ENCODE data around the gene HS3ST5.
A peak's percentile ranks its signal among the peaks of the same experiment; 100 is the strongest.
"Not testable (repeated sequence)": the region's sequence is repeated elsewhere in the genome, so short reads cannot be mapped to it uniquely, and the experiment has no call there.

HS3ST5 gene

DNA sequence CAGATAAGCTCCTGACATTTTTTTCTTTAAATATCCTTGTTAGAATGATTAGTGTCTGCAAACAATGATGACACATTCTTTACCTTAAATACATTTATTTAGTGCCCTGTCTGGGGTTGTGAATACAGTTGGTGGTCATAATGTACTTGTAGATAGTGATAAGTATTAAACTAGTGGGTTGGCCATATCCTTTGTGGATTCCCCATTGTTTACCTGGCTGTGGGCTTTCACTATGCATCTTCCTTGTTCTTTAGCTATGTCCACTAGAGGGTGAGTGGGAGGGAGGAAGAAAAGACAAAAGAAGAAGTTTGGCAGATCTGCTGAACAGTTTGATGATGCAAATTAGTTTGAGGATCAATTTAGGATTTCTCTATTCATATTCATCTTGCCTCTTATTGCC lies 15.7 kb downstream of the HS3ST5 start:
- DNase-seq = no peak

DNA sequence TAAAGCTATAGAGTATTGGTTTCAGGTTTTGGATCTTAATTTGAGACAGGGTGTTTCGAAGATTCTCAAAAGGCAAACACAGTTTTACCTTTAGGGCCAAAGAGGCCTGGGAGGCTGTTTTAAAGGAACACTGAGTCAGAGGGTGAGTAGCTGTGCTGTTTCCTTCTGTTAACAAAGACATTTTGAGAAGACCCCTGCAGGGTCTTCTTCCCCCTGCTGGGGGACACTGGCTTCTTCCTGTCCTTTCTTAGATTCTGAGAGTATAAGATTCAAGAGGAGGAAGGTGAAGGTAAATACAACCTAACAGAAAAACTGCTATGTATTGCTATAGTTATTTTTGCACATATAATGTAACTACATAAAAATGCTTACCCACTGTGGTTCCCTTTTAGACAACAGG lies 19.0 kb downstream of the HS3ST5 start:
- DNase-seq = no peak

DNA sequence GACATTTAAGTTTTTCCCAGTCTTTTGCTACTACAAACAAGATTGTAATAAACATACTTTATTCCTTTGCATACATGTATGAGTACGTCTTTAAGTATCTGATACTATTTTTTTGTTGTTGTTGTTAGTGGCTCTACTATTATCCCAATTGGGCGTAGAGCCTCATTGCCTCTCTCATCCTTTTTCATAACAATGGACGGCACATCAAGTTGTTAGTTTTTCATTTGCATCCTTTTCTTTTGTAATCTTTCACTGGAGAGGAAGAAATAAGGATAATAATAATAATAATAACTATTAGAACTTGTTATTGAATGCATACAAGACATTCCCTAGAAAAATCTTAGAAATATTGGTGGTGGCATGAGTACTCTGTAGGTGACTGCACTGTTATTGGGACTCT lies 23.1 kb downstream of the HS3ST5 start:
- DNase-seq = no peak

DNA sequence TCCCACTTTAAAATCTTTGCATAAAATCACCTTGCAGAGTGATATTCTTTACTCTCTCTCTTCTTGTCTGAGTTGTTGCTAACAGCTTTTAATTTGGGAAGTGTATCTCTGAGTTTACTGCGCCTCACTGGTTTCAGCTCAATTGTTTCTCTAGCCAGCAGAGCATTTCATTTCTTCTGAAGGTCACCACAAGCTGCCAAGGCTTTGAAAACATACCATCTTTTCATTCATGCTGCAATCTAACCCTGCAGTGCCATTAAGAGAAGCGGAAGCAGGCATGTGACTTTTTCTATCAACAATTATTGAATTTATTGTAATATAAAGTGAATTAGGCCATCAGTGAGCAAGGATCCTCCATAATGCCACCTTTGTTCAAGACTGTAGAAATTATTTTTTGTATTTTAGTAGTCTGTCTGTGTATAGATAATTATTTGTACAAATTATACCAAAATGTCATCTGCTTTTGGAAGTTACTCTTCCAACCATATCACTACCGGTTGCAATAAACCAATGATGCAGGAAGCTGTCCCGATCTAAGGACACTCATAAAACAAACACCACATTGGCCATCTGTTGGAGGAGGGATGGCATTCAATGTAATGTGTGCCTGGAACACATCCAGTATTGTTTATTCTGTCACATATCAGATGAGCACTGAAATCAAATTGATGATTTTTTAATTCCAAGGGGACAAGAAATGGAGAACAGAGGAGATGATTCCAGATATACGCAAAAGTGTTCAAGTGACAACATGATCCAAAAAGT lies 26.8 kb downstream of the HS3ST5 start:
- DNase-seq = peak; percentile 36

DNA sequence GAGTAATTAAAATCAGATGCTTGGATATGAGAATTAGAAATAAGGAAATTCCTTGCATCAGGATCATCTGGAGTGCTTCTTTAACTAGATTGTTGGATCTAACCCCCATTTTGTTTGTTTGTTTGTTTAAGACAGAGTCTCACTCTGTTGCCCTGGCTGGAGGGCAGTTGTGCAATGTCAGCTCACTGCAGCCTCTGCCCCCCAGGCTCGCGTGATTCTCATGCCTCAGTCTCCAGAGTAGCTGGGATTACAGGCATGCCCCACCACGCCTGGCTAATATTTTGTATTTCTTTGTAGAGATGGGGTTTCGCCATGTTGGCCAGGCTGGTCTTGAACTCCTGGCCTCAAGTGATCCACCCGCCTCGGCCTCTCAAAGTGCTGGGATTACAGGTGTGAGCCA lies 29.0 kb downstream of the HS3ST5 start:
- not testable (repeated sequence) for DNase-seq

DNA sequence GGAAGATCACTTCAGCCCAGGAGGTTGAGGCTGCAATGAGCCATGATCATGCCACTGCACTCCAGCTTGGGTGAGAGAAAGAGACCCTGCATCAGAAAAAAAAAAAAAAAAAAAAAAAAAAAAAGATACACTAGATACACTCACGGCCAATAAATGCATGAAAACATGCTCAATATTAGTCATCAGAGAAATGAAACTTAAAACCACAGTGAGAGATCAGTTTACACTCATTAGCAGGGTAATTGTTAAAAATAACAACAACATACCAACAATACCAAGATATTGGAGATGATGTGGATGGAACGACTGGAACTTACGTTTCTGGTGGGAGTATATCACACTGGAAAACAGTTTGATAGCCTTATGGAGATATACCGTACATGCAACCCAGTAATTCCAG lies 29.9 kb downstream of the HS3ST5 start:
- DNase-seq = peak; percentile 21

DNA sequence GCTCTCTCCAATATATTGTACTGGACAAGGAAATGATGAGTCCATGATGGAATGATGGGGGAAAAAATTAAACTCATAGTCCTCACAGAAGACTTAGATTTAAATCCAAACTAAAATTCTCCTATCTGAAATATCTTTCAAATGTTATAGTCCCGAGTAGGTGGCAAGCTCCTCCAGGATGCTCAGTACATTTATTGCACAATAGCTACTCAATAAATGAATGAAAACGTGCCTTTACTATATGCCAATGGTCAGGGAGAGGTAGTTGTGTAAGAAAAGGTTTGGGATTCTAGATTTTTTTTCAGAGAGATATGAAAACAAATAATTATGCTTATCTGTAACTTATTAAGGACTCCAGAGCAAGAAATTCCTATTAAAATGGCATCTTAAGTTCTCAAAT lies 32.8 kb downstream of the HS3ST5 start:
- DNase-seq = no peak

DNA sequence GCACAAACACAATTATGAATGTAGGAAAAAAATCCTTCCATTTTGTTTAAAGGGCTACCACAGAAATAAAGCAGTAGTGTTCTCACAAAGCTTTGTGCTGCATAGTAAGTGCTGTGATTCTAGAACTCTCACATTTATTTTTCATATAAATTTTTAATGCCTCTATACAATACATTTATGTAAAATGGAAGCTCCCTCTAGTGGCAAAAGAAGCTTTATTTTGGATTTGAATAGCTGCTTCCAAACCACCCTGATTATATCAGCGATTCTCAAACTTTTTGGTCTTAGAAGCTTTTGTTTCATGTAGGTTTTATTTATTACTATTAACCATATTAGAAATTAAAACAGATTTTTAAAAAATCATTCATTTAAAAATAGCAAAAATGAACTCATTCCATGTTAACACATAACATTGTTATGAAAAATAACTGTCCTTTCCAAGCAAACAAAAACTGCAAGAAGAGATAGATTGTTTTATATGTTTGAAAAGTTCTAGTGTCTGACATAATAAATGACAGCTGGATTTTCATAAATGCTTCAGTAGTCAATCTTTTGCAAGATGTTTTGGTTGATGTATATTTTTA lies 38.4 kb downstream of the HS3ST5 start:
- DNase-seq = peak; percentile 19

DNA sequence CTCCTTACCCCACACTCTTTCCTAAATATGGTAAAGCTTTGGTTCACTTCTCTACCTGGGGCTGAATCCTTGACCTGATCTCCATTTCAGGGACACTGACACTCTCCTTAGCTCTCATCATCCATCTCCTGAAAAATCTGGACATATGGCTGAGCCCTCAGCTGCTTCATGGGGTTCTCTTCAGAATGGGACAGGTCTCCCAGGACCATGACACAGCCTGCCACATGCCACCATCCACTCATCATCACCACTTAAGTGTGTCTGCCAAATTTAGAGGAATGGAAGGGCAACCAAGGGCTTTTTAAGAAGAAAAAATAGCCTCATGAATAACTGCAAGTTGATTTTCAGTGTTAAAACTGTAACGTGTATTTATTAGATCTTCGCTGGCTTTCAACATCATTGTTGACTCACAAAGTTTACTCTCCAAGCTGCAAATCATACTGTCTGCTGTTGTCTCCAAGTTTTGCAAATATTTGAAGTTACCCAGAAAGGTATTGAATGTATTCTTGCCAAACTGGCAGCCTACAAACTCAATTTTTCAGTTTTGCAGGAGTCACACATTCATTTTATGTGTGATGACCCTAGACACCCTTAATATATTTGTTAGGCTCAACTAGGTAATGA lies 41.1 kb downstream of the HS3ST5 start:
- no peak for DNase-seq

DNA sequence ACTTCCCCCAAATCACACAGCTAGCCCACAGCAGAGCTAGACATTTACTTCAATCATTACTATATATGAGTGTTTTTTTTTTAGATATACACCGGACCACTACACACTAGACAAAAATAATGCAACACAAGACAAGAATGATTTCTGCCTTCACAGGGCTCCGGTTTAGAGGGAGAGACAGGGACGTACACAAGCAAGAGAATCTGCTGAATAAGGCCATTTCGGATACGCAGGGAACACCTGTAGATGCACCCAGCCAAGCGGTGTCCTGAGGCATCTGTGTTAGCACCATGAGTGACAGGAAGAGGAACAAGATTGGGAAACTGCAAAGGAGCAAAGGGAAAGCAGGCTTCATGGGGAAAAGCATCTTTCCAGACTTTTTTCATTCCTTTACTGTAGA lies 45.7 kb downstream of the HS3ST5 start:
- DNase-seq = no peak

DNA sequence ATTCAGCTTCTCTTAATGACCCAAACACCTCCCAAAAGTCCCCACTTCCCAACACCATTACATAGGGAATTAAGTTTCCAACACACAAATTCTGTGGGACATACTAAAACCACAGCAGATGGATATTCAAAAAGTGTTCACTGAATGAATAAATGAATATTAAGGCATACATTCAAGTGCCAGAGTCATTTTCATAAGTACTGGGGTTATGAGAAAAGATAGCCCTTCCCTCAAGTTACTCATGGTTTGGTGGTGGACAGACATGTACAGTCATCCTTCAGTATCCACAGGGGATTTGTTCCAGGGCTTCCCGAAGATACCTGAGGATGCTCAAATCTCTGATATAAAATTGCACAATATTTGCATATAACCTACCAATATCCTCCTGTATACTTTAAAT lies 50.4 kb downstream of the HS3ST5 start:
- DNase-seq = no peak

DNA sequence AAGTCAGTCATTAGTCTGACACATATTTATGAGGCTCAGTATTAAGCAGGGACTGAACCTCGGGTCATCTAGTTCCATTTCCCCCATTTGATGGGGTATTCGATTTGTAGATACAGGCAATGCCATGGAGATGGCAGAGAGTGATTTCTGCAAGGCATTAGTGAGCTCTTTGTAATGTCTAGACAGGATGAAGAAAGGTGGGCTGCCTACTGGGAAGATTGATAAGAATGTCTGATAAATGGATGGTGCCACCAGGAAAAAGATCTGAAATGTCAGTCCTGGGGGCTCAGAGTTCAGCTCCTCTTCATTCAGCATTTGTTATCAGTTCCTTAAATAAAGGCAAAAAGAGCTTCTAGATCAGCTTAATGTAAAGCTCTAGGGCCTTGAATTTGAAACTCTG lies 51.4 kb downstream of the HS3ST5 start:
- no peak for DNase-seq

DNA sequence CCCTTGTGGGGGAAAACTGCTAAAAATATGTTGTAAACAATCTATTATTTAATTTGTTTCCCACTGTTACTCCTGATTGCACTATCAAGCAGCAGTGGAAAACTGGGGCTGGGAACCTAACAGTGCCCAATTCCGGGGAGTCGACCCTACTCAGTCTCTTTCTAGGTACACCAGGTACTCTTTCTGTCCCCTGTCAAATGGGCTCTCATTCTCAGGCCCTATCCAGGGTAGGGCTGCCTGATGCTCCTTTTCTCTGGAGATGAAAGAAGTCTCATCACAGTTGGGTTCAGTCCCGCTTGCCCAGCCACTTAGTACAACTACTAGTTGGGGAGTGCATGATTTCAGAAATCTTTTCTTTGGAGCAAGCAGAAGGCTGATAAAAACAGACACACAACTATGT lies 52.0 kb downstream of the HS3ST5 start:
- no peak for DNase-seq

DNA sequence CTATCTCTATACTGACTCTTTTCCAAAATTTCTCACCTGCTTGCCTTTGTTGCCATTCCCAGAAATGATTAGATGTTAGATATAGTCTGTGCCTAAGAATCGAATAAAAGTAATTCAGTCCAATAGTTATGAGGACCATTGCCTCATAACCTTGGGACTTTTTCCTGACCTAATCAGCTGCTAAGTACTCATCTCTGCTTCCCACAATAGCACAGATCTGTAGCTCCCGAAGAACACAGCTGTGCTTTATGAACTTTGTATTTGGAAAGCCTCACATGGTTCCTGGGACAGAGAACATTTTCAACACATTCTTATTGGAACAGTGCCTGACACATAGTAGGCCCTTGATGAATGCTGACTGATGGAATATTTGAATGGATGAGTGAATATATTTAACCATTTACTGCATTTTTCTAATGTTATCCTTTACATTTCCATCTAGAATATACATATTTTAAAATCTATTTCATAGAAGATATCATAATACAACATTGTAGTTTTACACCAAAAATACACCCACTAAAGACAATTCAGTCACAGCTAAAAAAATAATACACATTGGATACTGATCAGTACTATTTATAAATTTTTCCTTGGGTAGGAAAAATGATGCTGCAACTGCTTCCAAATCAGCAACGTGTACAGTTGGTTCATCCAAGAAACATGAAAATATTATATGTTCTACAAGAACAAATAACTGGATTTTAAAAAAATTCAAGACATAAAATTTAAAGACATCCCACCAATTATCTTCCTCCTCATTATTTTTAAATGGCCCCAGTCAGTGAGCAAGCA lies 53.9 kb downstream of the HS3ST5 start:
- DNase-seq = no peak

DNA sequence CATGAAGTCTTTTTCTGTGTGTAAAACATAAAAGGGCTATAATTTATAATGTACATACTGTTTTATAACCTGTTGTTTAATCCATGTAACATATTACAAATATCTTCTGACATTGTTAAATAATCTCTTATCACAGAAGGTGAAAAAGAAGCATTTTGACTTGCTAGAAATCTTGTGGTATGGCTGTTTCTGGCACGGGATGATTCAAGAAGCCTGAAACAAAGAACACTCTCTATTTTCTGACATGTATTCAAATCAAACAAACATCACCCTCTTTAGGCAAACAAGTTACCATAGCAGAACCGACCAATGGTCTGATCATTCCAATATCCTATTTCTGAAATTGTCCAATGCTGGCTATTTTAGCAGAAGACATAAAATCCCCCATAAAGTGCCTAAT lies 55.4 kb downstream of the HS3ST5 start:
- no peak for DNase-seq

DNA sequence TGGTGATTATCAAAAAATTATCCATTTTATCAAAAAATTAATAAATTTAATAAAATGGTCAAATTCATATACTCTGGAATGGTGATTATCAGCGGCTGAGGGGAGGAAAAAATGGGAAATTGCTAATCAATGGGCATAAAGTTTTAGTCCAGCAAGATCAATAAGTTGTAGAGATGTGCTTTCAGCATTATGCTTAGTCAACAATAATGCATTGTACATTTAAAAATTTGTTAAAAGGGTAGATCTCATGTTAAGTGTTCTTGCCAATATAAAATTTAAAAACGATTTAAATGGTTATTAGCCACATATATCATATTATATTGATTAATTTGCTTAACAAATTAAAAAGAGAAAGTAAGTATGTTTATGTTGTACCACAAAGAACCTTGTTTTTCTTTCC lies 56.6 kb downstream of the HS3ST5 start:
- no peak for DNase-seq

DNA sequence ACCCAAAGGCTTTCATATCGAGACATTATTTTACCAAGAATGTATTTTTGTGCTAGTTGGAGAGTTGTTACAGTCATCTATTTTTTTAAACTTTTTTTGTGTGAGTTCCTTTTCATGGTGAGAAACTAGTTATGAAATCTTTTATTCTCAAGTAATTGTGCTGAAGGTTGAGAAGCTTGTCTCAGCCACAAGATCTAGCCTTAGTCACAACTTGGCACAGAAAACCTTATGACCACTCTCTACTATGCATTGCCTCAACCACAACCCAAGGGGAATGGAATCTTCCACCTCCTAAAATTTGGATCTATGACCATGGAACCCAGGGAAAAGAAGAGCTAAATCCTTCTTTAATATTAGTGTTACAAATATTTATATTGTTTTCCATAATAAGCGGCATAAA lies 58.5 kb downstream of the HS3ST5 start:
- DNase-seq = no peak

DNA sequence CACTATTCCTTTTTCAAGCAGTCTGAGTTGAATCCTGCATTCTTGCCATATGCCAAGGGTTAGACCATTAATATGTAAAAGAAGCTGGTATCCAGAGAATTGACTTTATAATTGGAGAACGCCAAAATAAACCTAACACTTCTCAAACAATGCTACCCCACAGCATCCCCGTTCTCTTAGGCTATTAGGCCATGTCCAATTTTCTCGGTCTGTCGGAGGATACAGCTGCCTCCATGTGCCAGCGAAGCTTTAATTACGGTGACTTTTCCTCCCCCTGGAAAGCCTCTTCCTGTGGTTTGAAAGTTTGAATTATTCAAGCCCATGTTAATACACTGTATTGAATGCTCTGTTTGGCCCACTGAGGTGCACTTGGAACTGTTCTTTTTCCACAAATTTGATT lies 60.5 kb downstream of the HS3ST5 start:
- DNase-seq = peak; percentile 9

DNA sequence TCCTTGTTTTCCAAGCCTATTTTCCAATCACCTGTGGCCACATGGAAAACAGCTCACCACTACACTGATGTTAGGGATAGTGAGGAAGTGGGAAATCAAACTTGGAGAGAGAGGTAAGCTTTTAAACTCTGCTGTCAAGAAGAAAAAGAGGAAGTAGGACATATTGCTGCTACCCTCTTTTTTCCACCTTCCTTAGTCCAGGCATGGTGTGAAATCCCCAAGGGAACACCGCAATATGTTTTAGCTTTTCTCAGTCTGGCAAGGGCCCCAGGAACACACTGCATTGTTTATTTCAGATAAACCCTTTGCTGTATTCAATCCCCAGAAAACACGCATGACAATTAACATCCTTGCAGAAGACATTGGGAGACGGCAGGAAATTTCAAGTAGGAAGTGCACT lies 61.3 kb downstream of the HS3ST5 start:
- peak; percentile 87 for DNase-seq

DNA sequence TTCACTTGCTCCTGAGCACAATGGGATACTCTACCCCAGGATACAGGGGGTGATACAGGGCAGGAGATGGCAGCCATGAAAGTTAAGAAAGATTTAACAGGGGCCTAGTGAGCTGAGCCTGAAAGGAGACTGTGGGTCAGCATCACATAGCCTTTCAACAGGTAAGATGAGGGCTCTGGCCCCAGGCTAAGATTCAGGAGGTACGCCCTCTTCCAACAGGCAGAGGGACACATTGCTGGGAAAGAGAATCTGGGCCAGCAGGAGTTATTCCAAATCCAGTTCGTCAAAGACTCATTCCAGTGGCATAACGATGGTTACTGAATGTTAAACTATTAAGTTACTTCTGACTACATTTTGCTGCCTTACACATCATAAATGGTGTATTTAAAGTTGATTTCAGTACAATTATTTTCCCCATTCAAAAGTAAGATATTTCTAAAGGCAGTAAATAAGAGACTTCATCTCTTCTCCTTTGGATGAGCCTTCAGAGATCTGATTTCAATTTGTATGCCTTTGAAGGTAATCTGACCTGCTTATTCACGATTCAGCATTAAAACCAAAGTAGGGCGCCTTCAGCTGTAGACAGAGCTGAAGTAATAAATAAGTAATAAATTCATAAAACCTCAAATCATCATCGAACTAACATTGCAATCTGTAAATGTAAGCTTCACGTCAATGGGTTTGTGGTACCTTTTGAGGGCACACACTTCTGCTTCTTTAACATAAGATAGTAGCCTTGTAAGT lies 62.4 kb downstream of the HS3ST5 start:
- no peak for DNase-seq

DNA sequence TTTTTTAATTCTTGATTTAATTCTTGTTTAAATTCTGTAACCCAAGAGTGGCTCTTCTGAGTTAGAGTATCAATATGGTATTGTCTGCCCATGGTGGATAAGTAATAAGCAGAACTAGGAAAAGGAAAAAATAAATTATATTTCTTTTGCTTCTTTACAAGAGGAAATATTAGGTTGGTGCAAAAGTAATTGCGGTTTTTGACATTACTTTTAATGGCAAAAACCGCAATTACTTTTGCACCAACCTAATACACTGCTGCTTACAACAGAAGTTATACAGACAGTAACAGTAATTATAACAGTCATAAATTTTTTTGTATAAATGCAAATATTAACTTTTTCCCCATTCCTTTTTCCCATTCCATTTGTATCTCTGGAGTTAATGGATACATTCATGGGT lies 65.6 kb downstream of the HS3ST5 start:
- DNase-seq = no peak

DNA sequence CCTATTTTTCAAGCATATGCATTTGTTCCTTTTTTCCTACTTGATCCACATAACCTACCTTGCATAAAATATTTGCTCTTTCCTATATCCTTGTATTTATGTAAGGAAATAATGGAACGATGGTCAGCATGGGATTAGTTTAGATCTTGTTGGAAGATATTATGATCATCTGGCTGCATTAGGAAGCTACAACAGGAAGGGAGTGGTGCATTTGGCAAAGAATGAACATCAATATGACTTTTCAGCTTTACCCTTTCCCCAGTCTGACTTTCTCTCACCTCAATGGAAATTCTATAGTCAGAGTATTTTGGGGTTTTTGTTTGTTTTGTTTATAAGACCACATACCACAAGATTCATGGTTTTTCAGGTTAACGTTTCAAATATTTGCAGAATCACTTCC lies 66.0 kb downstream of the HS3ST5 start:
- no peak for DNase-seq

DNA sequence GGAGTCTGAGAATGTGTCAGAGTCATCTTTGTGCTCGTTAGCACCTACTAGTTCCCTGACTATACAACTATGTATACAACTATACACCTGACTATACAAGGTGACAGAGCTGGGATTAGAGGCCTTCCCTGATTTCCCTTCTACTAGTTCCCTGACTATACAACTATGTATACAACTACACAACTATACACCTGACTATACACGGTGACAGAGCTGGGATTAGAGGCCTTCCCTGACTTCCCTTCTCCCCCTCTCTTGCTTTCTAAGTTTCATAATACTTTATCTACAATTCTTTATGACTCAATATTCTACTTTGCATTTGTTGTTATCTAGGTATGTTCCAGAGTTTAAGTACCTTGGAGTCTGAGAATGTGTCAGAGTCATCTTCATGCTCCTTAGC lies 68.0 kb downstream of the HS3ST5 start:
- DNase-seq = no peak

Measured in NCI-H2171 (cell line).